Loucy (cell line): ENCODE data around the gene ZSCAN4.

Experiments
- H2AFZ ChIP-seq: fragments of 200-600 bp; sonication (generic); 2 replicates; pipeline ENCODE4 v1.6.0; 2016; ENCODE audit warnings: antibody characterized with exemption, mild to moderate bottlenecking, low read length, moderate library complexity
- H3F3A ChIP-seq: fragments of 200-600 bp; 2 replicates; pipeline ENCODE4 v1.6.0; 2016; ENCODE audit warnings: antibody characterized with exemption, low read depth, mild to moderate bottlenecking
- H3K27me3 ChIP-seq: fragments of 200-600 bp; sonication (generic); 2 replicates; pipeline ENCODE4 v1.6.1; 2014; ENCODE audit warnings: low read length, mild to moderate bottlenecking; ENCODE audit not compliant: insufficient read depth, poor library complexity, severe bottlenecking
- H3K36me3 ChIP-seq: fragments of 200-600 bp; sonication (generic); 2 replicates; pipeline ENCODE4 v1.6.1; 2016; ENCODE audit warnings: low read length; ENCODE audit not compliant: insufficient read depth
- H3K4me1 ChIP-seq: fragments of 200-600 bp; sonication (generic); 2 replicates; pipeline ENCODE4 v1.5.1; 2014; ENCODE audit warnings: low read length, mild to moderate bottlenecking; ENCODE audit not compliant: insufficient read depth, poor library complexity, severe bottlenecking
- H3K4me2 ChIP-seq: fragments of 200-600 bp; sonication (generic); 2 replicates; pipeline ENCODE4 v1.6.0; 2014; ENCODE audit warnings: antibody characterized with exemption, low read length, low read depth, mild to moderate bottlenecking; ENCODE audit not compliant: poor library complexity, severe bottlenecking
- H3K4me3 ChIP-seq: fragments of 200-600 bp; sonication (generic); 2 replicates; pipeline ENCODE4 v1.5.1; 2014; ENCODE audit warnings: low read length, mild to moderate bottlenecking, mixed read lengths; ENCODE audit not compliant: poor library complexity, severe bottlenecking
- H3K79me2 ChIP-seq: fragments of 200-600 bp; sonication (generic); 2 replicates; pipeline ENCODE4 v1.6.1; 2014; ENCODE audit warnings: low read length; ENCODE audit not compliant: insufficient read depth
- H3K9ac ChIP-seq: fragments of 200-600 bp; sonication (generic); 2 replicates; pipeline ENCODE4 v1.6.0; 2014; ENCODE audit warnings: mild to moderate bottlenecking, low read depth, low read length, moderate library complexity; ENCODE audit not compliant: poor library complexity, severe bottlenecking
- H3K9me2 ChIP-seq: fragments of 200-600 bp; sonication (generic); replicated peaks from 2 replicates; pipeline ENCODE4 v1.6.1; 2016; ENCODE audit warnings: low read depth, low read length, mixed read lengths
- H3K9me3 ChIP-seq: fragments of 200-600 bp; sonication (generic); 2 replicates; pipeline ENCODE4 v1.6.1; 2014; ENCODE audit warnings: mild to moderate bottlenecking, antibody characterized with exemption, low read length, low read depth; ENCODE audit not compliant: insufficient read depth
- H4K20me1 ChIP-seq: fragments of 200-600 bp; sonication (generic); 2 replicates; pipeline ENCODE4 v1.6.0; 2014; ENCODE audit warnings: antibody characterized with exemption, low read length, mild to moderate bottlenecking; ENCODE audit not compliant: insufficient read depth, poor library complexity, severe bottlenecking
- CTCF ChIP-seq: fragments of 200-600 bp; sonication (generic); conservative IDR thresholded peaks from 2 replicates; pipeline ENCODE4 v1.5.1; 2014; ENCODE audit warnings: mild to moderate bottlenecking, antibody characterized with exemption, low read length
- EZH2phosphoT487 ChIP-seq: fragments of 200-600 bp; IDR thresholded peaks from 2 replicates; pipeline ENCODE4 v1.6.1; 2018; ENCODE audit warnings: antibody characterized with exemption, mild to moderate bottlenecking, moderate library complexity, borderline replicate concordance

The ZSCAN4 gene

GRCh38 chr19:57632987-57633831 lies 35.5 kb upstream of the ZSCAN4 start, which contains the start of gene ZNF211:
Gene ZNF211 (plus strand): TSS chr19:57633168. CDS start chr19:57633347, 179 bp downstream.
- Histone ChIP-seq H3K4me1 (peaks cover 16% of the 10 kb centered on the region), H3K4me2 (peak within 1 kb of the TSS; percentile 83), H3K9ac (peak within 1 kb of the TSS; percentile 81), H3K9me2 (no peaks in the 10 kb centered on the region), H3K36me3 (peaks cover 12% of the 10 kb centered on the region; the same call in 1 of the 2 replicates), H2AFZ (peak within 1 kb of the TSS; percentile 98), H4K20me1 (no peaks in the 10 kb centered on the region), H3K27me3 (no peaks in the 10 kb centered on the region), H3F3A (no peaks in the 10 kb centered on the region), H3K79me2 (peaks cover 14% of the 10 kb centered on the region), H3K9me3 (peaks cover 10% of the 10 kb centered on the region; the same call in 1 of the 2 replicates), H3K4me3 (peak within 1 kb of the TSS; percentile 88)
- TF ChIP-seq EZH2phosphoT487, result no peak
- TF ChIP-seq CTCF, result no peak

GRCh38 chr19:57633832-57634131 lies 35.0 kb upstream of the ZSCAN4 start:
- Histone ChIP-seq H3K4me1 (peaks cover 16% of the 10 kb centered on the region), H3K9me2 (no peaks in the 10 kb centered on the region), H3K4me3 (peak overlapping the region; percentile 88), H3F3A (no peaks in the 10 kb centered on the region), H2AFZ (peak overlapping the region; percentile 98), H3K9ac (peak overlapping the region; percentile 81), H3K36me3 (peaks cover 13% of the 10 kb centered on the region; the same call in 1 of the 2 replicates), H3K9me3 (peaks cover 10% of the 10 kb centered on the region; the same call in 1 of the 2 replicates), H3K4me2 (peak overlapping the region; percentile 83), H3K79me2 (peaks cover 14% of the 10 kb centered on the region), H3K27me3 (no peaks in the 10 kb centered on the region), H4K20me1 (no peaks in the 10 kb centered on the region)
- TF ChIP-seq CTCF (no peak), EZH2phosphoT487 (no peak)

- H3F3A ChIP-seq, result no peaks in the 10 kb centered on the region
- peaks cover 41% of the 10 kb centered on the region for H3K9me3 ChIP-seq
- H3K36me3 ChIP-seq, result peaks cover 44% of the 10 kb centered on the region
- H4K20me1 ChIP-seq, result no peaks in the 10 kb centered on the region
- no peak overlapping the region for H3K4me3 ChIP-seq
- no peaks in the 10 kb centered on the region for H3K9me2 ChIP-seq
- H2AFZ ChIP-seq, result no peak overlapping the region
- H3K4me1 ChIP-seq, result peaks cover 16% of the 10 kb centered on the region
- H3K27me3 ChIP-seq, result no peaks in the 10 kb centered on the region
- no peak for TF ChIP-seq EZH2phosphoT487
- no peak for TF ChIP-seq CTCF
- H3K79me2 ChIP-seq, result peaks cover 14% of the 10 kb centered on the region
- H3K9ac ChIP-seq, result no peak overlapping the region
- no peak overlapping the region for H3K4me2 ChIP-seq
These were observed 31.4 kb upstream of the ZSCAN4 start for GRCh38 chr19:57637379-57637778.
